Mammary epithelial cell (primary cell): ENCODE data around the gene EIF5B.

ENCODE experiments used
- CTCF ChIP-seq, 2 donors: IDR thresholded peaks in 1 of 2; conservative IDR thresholded peaks in 1 of 2; 2 replicates each; pipeline ENCODE4 v1.5.1; 2011 to 2012; ENCODE audit warnings: inconsistent platforms in 2 of 2, low read length in 2 of 2, mild to moderate bottlenecking in 2 of 2, control low read depth in 1 of 2, low read depth in 1 of 2; ENCODE audit not compliant: insufficient read depth in 1 of 2; ENCODE audit errors: extremely low read depth in 1 of 2
- EZH2 ChIP-seq: IDR thresholded peaks from 2 replicates; pipeline ENCODE4 v1.6.1; 2012; ENCODE audit warnings: low read length, inconsistent platforms, borderline replicate concordance

- TF ChIP-seq CTCF (conservative IDR thresholded peaks at IDR 0.05 in 1 of 2, IDR thresholded peaks at IDR 0.05 in 1 of 2; ENCODE audit: extremely low read depth in 1 of 2, insufficient read depth in 1 of 2, low read depth in 1 of 2, low read length in 2 of 2) (no peak), EZH2 (no peak)
These were observed 43.3 kb downstream of the EIF5B start for GRCh38 chr2:99380376-99381010.
